Trophoblast cell (in vitro differentiated cells and primary cell): ENCODE measurements around the gene PDIA4.

Experiments used
- DNase-seq, 2 donors: peaks; one replicate each; pipeline ENCODE4 v3.0.0-alpha.2; 2016
- H2AFZ ChIP-seq: 2 replicates; pipeline ENCODE4 v1.6.1; 2013; ENCODE audit warnings: low read length, moderate library complexity, mild to moderate bottlenecking; ENCODE audit not compliant: insufficient read depth, poor library complexity
- H2AK5ac ChIP-seq: 2 replicates; pipeline ENCODE4 v1.6.1; 2013; ENCODE audit warnings: mild to moderate bottlenecking, low read length
- H2BK120ac ChIP-seq: 2 replicates; pipeline ENCODE4 v1.6.1; 2013; ENCODE audit warnings: low read length, mild to moderate bottlenecking, moderate library complexity; ENCODE audit not compliant: insufficient read depth, poor library complexity
- H2BK12ac ChIP-seq: 2 replicates; pipeline ENCODE4 v1.6.1; 2013; ENCODE audit warnings: mild to moderate bottlenecking, low read length, moderate library complexity
- H2BK5ac ChIP-seq: 2 replicates; pipeline ENCODE4 v1.6.1; 2013; ENCODE audit warnings: low read length, low read depth, moderate library complexity, mild to moderate bottlenecking; ENCODE audit not compliant: poor library complexity
- H3K14ac ChIP-seq: 2 replicates; pipeline ENCODE4 v1.6.1; 2013; ENCODE audit warnings: mild to moderate bottlenecking, low read length
- H3K18ac ChIP-seq: 2 replicates; pipeline ENCODE4 v1.6.1; 2013; ENCODE audit warnings: mild to moderate bottlenecking, low read length
- H3K23ac ChIP-seq: 2 replicates; pipeline ENCODE4 v1.6.1; 2013; ENCODE audit warnings: low read length
- H3K27ac ChIP-seq: 2 replicates; pipeline ENCODE4 v1.5.1; 2013; ENCODE audit warnings: low read depth, mild to moderate bottlenecking, inconsistent platforms, low read length, moderate library complexity
- H3K27me3 ChIP-seq: 2 replicates; pipeline ENCODE4 v1.6.1; 2013; ENCODE audit warnings: inconsistent platforms, mild to moderate bottlenecking, low read length, moderate library complexity; ENCODE audit not compliant: insufficient read depth
- H3K36me3 ChIP-seq, 2 experiments: 1 replicate in 1 of 2; 2 replicates in 1 of 2; pipeline ENCODE4 v1.6.1; 2013; ENCODE audit warnings: low read length in 2 of 2, mild to moderate bottlenecking in 2 of 2, moderate library complexity in 1 of 2; ENCODE audit not compliant: insufficient read depth in 2 of 2, control insufficient read depth in 1 of 2
- H3K4ac ChIP-seq: 2 replicates; pipeline ENCODE4 v1.6.1; 2013; ENCODE audit warnings: low read depth, mild to moderate bottlenecking, low read length, moderate library complexity
- H3K4me1 ChIP-seq, 2 experiments: 1 replicate in 1 of 2; 2 replicates in 1 of 2; pipeline ENCODE4 v1.6.1; 2013; ENCODE audit warnings: low read length in 2 of 2, mild to moderate bottlenecking in 2 of 2, moderate library complexity in 1 of 2; ENCODE audit not compliant: insufficient read depth in 2 of 2, control insufficient read depth in 1 of 2
- H3K4me2 ChIP-seq: 2 replicates; pipeline ENCODE4 v1.6.1; 2013; ENCODE audit warnings: inconsistent platforms, mild to moderate bottlenecking, low read length, moderate library complexity
- H3K4me3 ChIP-seq: 2 replicates; pipeline ENCODE4 v1.5.1; 2013; ENCODE audit warnings: mild to moderate bottlenecking, low read depth, low read length, inconsistent platforms
- H3K79me1 ChIP-seq: one replicate; pipeline ENCODE4 v1.6.1; 2013; ENCODE audit warnings: low read length
- H3K79me2 ChIP-seq: 2 replicates; pipeline ENCODE4 v1.6.1; 2013; ENCODE audit warnings: low read length, mild to moderate bottlenecking; ENCODE audit not compliant: control insufficient read depth, insufficient read depth, poor library complexity
- H3K9ac ChIP-seq: 2 replicates; pipeline ENCODE4 v1.6.1; 2013; ENCODE audit warnings: mild to moderate bottlenecking, low read length
- H3K9me3 ChIP-seq: 2 replicates; pipeline ENCODE4 v1.6.1; 2013; ENCODE audit warnings: low read depth, mild to moderate bottlenecking, control low read depth, inconsistent platforms, low read length; ENCODE audit not compliant: insufficient read depth
- H4K12ac ChIP-seq: 2 replicates; pipeline ENCODE4 v1.6.1; 2013; ENCODE audit warnings: low read depth, mild to moderate bottlenecking, low read length, moderate library complexity
- H4K8ac ChIP-seq: 2 replicates; pipeline ENCODE4 v1.6.1; 2013; ENCODE audit warnings: low read depth, mild to moderate bottlenecking, low read length, moderate library complexity
- H4K91ac ChIP-seq: one replicate; pipeline ENCODE4 v1.6.1; 2013; ENCODE audit warnings: low read depth, mild to moderate bottlenecking, low read length, moderate library complexity
- WGBS: extraction: QIAGEN DNeasy Blood & Tissue Kit; methylation state at CpG from one replicate; pipeline ENCODE4 v1.1.7; 2013; ENCODE audit warnings: missing lambda C conversion rate; ENCODE audit not compliant: insufficient read length, insufficient coverage; ENCODE audit errors: extremely low coverage; 5-methylcytosine and 5-hydroxymethylcytosine counted together

Gene PDIA4

GRCh38 chr7:148994576-148994975 is 33.7 kb downstream of the PDIA4 start:
- Histone ChIP-seq H3K27ac (no peak overlapping the region), H2AFZ (no peak overlapping the region), H2BK120ac (no peak overlapping the region), H3K79me2 (no peaks in the 10 kb centered on the region), H3K4me2 (no peak overlapping the region), H3K23ac (no peak overlapping the region), H3K27me3 (no peaks in the 10 kb centered on the region), H3K18ac (no peak overlapping the region), H3K79me1 (no peaks in the 10 kb centered on the region), H3K4ac (no peak overlapping the region), H2BK12ac (no peak overlapping the region), H3K36me3 (no peaks in the 10 kb centered on the region), H4K91ac (no peak overlapping the region), H3K9ac (no peak overlapping the region), H3K14ac (no peak overlapping the region), H3K4me1 (no peaks in the 10 kb centered on the region), H2AK5ac (no peak overlapping the region), H3K9me3 (no peaks in the 10 kb centered on the region), H3K4me3 (no peak overlapping the region), H2BK5ac (no peak overlapping the region), H4K8ac (no peak overlapping the region), H4K12ac (no peak overlapping the region)
- no CpG with 5 or more reads among the region's 3 CpGs for WGBS
- no peak for DNase-seq

GRCh38 chr7:148993193-148993592 is 35.1 kb downstream of the PDIA4 start:
- H2BK5ac ChIP-seq, result no peak overlapping the region
- no peaks in the 10 kb centered on the region for H3K4me1 ChIP-seq
- H4K12ac ChIP-seq, result no peak overlapping the region
- H4K91ac ChIP-seq, result no peak overlapping the region
- H3K4me2 ChIP-seq, result no peak overlapping the region
- no peaks in the 10 kb centered on the region for H3K27me3 ChIP-seq
- no peak overlapping the region for H3K18ac ChIP-seq
- H3K9ac ChIP-seq, result no peak overlapping the region
- no peak overlapping the region for H2AFZ ChIP-seq
- H3K4me3 ChIP-seq, result no peak overlapping the region
- no peaks in the 10 kb centered on the region for H3K79me2 ChIP-seq
- no peaks in the 10 kb centered on the region for H3K9me3 ChIP-seq
- H3K36me3 ChIP-seq, result no peaks in the 10 kb centered on the region
- H2BK12ac ChIP-seq, result no peak overlapping the region
- H3K79me1 ChIP-seq, result no peaks in the 10 kb centered on the region
- H2BK120ac ChIP-seq, result no peak overlapping the region
- no peak overlapping the region for H3K4ac ChIP-seq
- H2AK5ac ChIP-seq, result no peak overlapping the region
- no peak for DNase-seq
- no peak overlapping the region for H3K23ac ChIP-seq
- no peak overlapping the region for H3K27ac ChIP-seq
- no CpG with 5 or more reads among the region's 8 CpGs for WGBS
- H4K8ac ChIP-seq, result no peak overlapping the region
- H3K14ac ChIP-seq, result no peak overlapping the region

GRCh38 chr7:148991536-148991935 is 36.8 kb downstream of the PDIA4 start:
- Histone ChIP-seq H2BK5ac (no peak overlapping the region), H3K27ac (no peak overlapping the region), H3K79me1 (peaks cover 5% of the 10 kb centered on the region), H3K4me2 (no peak overlapping the region), H3K14ac (no peak overlapping the region), H3K4me3 (no peak overlapping the region), H3K23ac (no peak overlapping the region), H3K27me3 (no peaks in the 10 kb centered on the region), H2AK5ac (no peak overlapping the region), H2BK12ac (no peak overlapping the region), H4K91ac (no peak overlapping the region), H3K4me1 (peaks cover 0 to 2% of the 10 kb centered on the region in 2 experiments), H3K36me3 (no peaks in the 10 kb centered on the region), H3K9ac (no peak overlapping the region), H3K4ac (no peak overlapping the region), H3K79me2 (no peaks in the 10 kb centered on the region), H2BK120ac (no peak overlapping the region), H3K9me3 (no peaks in the 10 kb centered on the region), H4K8ac (no peak overlapping the region), H2AFZ (no peak overlapping the region), H4K12ac (no peak overlapping the region), H3K18ac (no peak overlapping the region)
- DNase-seq, result no peak
- WGBS, result no CpG with 5 or more reads among the region's 1 CpG

DNA sequence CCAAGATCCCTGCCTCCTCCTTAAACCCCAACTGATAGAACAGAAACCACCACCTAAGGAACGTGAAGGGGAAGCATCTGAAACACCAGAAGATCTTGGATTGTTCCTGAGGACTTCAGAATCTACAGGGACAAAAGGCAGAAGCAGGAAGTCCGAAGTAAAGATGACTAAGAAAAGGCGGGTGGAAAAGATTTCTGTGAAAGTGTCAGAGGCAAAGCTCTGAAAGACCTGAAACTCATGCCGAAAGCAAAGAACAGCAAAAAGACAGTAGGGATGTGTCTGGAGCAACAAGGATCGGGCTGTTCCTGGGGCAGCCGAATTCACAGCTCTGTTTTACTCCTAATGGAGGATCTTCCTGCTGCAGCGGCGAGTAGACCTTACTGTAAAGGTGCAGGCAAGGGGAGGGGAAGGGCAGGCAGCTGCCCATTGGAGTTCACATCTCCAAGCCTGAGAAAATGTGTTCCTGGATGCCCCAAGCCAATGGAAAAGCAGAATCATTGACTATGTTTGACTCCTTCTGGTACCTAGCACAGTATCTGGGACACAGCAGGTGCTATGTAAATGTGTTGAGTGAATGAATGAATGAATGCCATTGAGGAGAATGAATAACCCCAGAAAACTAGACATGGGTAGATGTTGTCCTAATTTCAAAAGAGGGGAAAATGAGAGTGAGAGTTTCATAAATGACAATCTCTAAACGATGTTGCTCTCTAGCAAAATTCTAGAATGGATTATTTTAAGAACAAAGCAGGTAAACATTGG is 40.4 kb downstream of the PDIA4 start:
- Histone ChIP-seq H4K8ac (peak overlapping the region; percentile 75), H3K9me3 (no peaks in the 10 kb centered on the region), H3K4ac (no peak overlapping the region), H2AFZ (peak overlapping the region; percentile 38), H3K79me2 (no peaks in the 10 kb centered on the region), H3K4me2 (peak overlapping the region; percentile 88), H2BK120ac (no peak overlapping the region), H4K12ac (no peak overlapping the region), H3K14ac (peak overlapping the region; percentile 27), H2BK5ac (peak overlapping the region; percentile 29), H4K91ac (no peak overlapping the region), H3K4me1 (peaks cover 0 to 5% of the 10 kb centered on the region in 2 experiments), H2BK12ac (no peak overlapping the region), H3K36me3 (no peaks in the 10 kb centered on the region), H2AK5ac (no peak overlapping the region), H3K27ac (peak overlapping the region; percentile 71), H3K79me1 (peaks cover 5% of the 10 kb centered on the region), H3K23ac (no peak overlapping the region), H3K9ac (peak overlapping the region; percentile 18), H3K27me3 (no peaks in the 10 kb centered on the region), H3K4me3 (peak overlapping the region; percentile 70), H3K18ac (no peak overlapping the region)
- no CpG with 5 or more reads among the region's 9 CpGs for WGBS
- DNase-seq, result peak in 1 of 2 donors; percentile 42
